Lower leg skin (tissue), 4 donors: ENCODE data around the gene YWHAQ. TPM values are rescaled to one million over a fixed set of nuclear protein-coding genes. Genes with fewer than 3 reads are reported as not detected.

Experiments used
- DNase-seq, 2 donors: peaks; one replicate each; pipeline ENCODE4 v3.0.0-alpha.2; 2019; ENCODE audit warnings: low spot score in 2 of 2
- H3K4me3 ChIP-seq: fragments of 200-600 bp; sonication (generic); 2 replicates; pipeline ENCODE4 v1.5.1; 2017; ENCODE audit warnings: mild to moderate bottlenecking, low read depth; ENCODE audit not compliant: poor library complexity, severe bottlenecking
- POLR2A ChIP-seq, 2 donors: fragments of 450-650 bp; IDR thresholded peaks; one replicate each; pipeline ENCODE4 v1.6.1; 2016 to 2017; ENCODE audit warnings: antibody characterized with exemption in 2 of 2, mild to moderate bottlenecking in 1 of 2, moderate library complexity in 1 of 2
- WGBS, 2 donors: methylation state at CpG; one replicate each; pipeline ENCODE4 v1.1.5; 2018; 5-methylcytosine and 5-hydroxymethylcytosine counted together
- intact Hi-C: fragments of 100-400 bp; cut with DNase I; formaldehyde crosslinking; loops from one replicate; pipeline ENCODE4 v1.15.0; 2023; ENCODE audit warnings: low total_unique reads
- total RNA-seq, 4 donors: library from RNA; depleted of rRNA; stranded (reverse); fragments of >200 nt; gene quantifications; one replicate each; pipeline ENCODE4 v1.1.0, GENCODE V29; 2016
- TF ChIP-seq, protein P1 (sequence below), 3 donors: fragments of 450-650 bp; IDR thresholded peaks; one replicate each; pipeline ENCODE4 v1.5.1; 2016; ENCODE audit warnings: antibody characterized with exemption in 3 of 3, mild to moderate bottlenecking in 3 of 3, moderate library complexity in 2 of 3

The YWHAQ gene
- total RNA-seq, 4 donors from 2014 or later = 85.6 to 159 (median 121) TPM

- TF ChIP-seq, protein P1, sequence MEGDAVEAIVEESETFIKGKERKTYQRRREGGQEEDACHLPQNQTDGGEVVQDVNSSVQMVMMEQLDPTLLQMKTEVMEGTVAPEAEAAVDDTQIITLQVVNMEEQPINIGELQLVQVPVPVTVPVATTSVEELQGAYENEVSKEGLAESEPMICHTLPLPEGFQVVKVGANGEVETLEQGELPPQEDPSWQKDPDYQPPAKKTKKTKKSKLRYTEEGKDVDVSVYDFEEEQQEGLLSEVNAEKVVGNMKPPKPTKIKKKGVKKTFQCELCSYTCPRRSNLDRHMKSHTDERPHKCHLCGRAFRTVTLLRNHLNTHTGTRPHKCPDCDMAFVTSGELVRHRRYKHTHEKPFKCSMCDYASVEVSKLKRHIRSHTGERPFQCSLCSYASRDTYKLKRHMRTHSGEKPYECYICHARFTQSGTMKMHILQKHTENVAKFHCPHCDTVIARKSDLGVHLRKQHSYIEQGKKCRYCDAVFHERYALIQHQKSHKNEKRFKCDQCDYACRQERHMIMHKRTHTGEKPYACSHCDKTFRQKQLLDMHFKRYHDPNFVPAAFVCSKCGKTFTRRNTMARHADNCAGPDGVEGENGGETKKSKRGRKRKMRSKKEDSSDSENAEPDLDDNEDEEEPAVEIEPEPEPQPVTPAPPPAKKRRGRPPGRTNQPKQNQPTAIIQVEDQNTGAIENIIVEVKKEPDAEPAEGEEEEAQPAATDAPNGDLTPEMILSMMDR (IDR thresholded peaks at IDR 0.05) = no peak
- no peak for TF ChIP-seq POLR2A (IDR thresholded peaks at IDR 0.05)
- intact Hi-C loops = no loop called here
- 56 to 63% methylated on average over 6 of the region's 6 CpGs for WGBS, 2 donors
- DNase-seq = no peak
- H3K4me3 ChIP-seq = no peak overlapping the region
Measured at GRCh38 chr2:9639000-9639602, 8.3 kb upstream of the YWHAQ start.

DNA sequence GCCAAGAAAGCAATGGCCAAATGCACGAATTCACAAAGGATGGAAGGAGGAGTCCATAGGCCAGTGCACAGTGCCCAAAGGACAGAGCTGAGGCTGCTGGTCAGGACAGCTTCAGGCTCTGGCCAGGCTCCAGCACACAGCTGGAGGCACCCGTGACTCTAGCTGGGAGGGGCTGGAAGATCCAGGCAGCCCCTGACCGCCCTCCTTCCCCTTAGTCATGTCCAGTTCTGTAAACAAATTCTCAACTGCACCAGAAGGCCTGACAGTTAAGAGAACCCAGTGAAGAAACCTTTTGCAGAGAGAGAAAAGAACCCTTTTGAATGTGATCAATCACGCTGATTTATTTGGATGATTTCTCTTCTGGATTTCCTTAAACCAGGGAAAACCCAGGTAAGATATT lies 7.7 kb upstream of the YWHAQ start:
- no peak overlapping the region for H3K4me3 ChIP-seq
- DNase-seq = peak; percentile 88 to 95
- intact Hi-C loops = no loop called here
- 41 to 48% methylated on average over 4 of the region's 4 CpGs for WGBS, 2 donors
- TF ChIP-seq, protein P1 (IDR thresholded peaks at IDR 0.05) = no peak

- 53 to 58% methylated on average over 2 of the region's 2 CpGs for WGBS, 2 donors
- no peak for DNase-seq
- intact Hi-C loops = no loop called here
- H3K4me3 ChIP-seq = no peak overlapping the region
- no peak for TF ChIP-seq POLR2A (IDR thresholded peaks at IDR 0.05)
- TF ChIP-seq, protein P1 (IDR thresholded peaks at IDR 0.05) = no peak
Measured at GRCh38 chr2:9637330-9637729, 6.5 kb upstream of the YWHAQ start.

DNA sequence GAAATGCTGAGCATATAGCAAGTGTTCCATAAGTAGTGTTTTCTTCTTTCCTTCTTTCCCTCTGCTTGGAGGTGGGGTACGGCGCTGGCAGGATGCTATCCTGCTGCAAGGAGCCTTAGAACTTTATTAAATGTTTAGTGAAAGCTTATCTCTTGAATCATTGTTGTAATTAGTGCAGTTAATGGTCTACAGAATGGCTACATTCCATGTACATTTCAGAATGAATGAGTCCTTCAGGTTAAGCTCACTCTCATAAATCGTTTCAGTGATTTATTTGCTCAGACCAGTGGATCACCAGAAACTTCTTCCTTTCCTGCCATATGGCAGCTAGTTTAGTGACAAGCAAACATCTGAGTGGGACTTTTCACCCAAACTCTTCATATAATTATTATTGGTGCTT lies 3.3 kb upstream of the YWHAQ start:
- no peak overlapping the region for H3K4me3 ChIP-seq
- TF ChIP-seq, protein P1 (IDR thresholded peaks at IDR 0.05) = no peak
- TF ChIP-seq POLR2A (IDR thresholded peaks at IDR 0.05) = no peak
- intact Hi-C loops = no loop called here
- WGBS, 2 donors = 84% methylated on average over 3 of the region's 3 CpGs
- DNase-seq = no peak

GRCh38 chr2:9631878-9632700 lies 1.3 kb upstream of the YWHAQ start:
- intact Hi-C loops = no loop called here
- 55 to 56% methylated on average over 13 of the region's 13 CpGs for WGBS, 2 donors
- no peak overlapping the region for H3K4me3 ChIP-seq
- TF ChIP-seq POLR2A (IDR thresholded peaks at IDR 0.05) = no peak
- TF ChIP-seq, protein P1 (IDR thresholded peaks at IDR 0.05) = no peak
- no peak for DNase-seq
